ENCODE data around the gene ALOX5. TPM values are rescaled to one million over a fixed set of nuclear protein-coding genes. Genes with fewer than 3 reads are reported as not detected.

ALOX5 gene
- total RNA-seq, 1 donor from 2014 or later, result 1.6 TPM

- TF ChIP-seq CTCF (IDR thresholded peaks at IDR 0.05), result no peak
- no peak for TF ChIP-seq EZH2 (IDR thresholded peaks at IDR 0.05)
- no peak for TF ChIP-seq EZH2phosphoT487 (IDR thresholded peaks at IDR 0.05)
- H3K9me3 ChIP-seq (ENCODE audit: low read depth), result no peaks in the 10 kb centered on the region
- no peak overlapping the region for H3K27ac ChIP-seq
- no peaks in the 10 kb centered on the region for H3F3A ChIP-seq (ENCODE audit: low read depth)
- H3K27me3 Mint-ChIP-seq (ENCODE audit: insufficient read depth, low read depth), result no peaks in the 10 kb centered on the region
- DNase-seq (ENCODE audit: low spot score), result no peak
- H3K27me3 ChIP-seq, result no peaks in the 10 kb centered on the region
- no peak overlapping the region for H3K9ac ChIP-seq
- no peaks in the 10 kb centered on the region for H3K4me1 ChIP-seq
- no peaks in the 10 kb centered on the region for H3K4me1 Mint-ChIP-seq
- H3K4me2 ChIP-seq, result no peak overlapping the region
- H3K4me3 ChIP-seq, result no peak overlapping the region
- H3K79me2 ChIP-seq (ENCODE audit: low read depth), result no peaks in the 10 kb centered on the region
- no peaks in the 10 kb centered on the region for H3K36me3 Mint-ChIP-seq
- no peak overlapping the region for H3K27ac Mint-ChIP-seq
- peaks cover 26% of the 10 kb centered on the region for H3K9me3 Mint-ChIP-seq
- no peaks in the 10 kb centered on the region for H4K20me1 ChIP-seq (ENCODE audit: low read depth)
- H2AFZ ChIP-seq (replicated peaks), result no peak overlapping the region
- H3K4me3 Mint-ChIP-seq, result no peak overlapping the region
- H3K36me3 ChIP-seq, result no peaks in the 10 kb centered on the region
Observed at GRCh38 chr10:45395554-45395953, 21.5 kb downstream of the ALOX5 start.

- no peak overlapping the region for H3K27ac ChIP-seq
- no peak overlapping the region for H2AFZ ChIP-seq (replicated peaks)
- H3K9me3 ChIP-seq (ENCODE audit: low read depth), result no peaks in the 10 kb centered on the region
- no peak overlapping the region for H3K27ac Mint-ChIP-seq
- H3K4me2 ChIP-seq, result no peak overlapping the region
- no peak overlapping the region for H3K9ac ChIP-seq
- TF ChIP-seq EZH2phosphoT487 (IDR thresholded peaks at IDR 0.05), result no peak
- H3K4me1 Mint-ChIP-seq, result no peaks in the 10 kb centered on the region
- DNase-seq (ENCODE audit: low spot score), result no peak
- H3F3A ChIP-seq (ENCODE audit: low read depth), result no peaks in the 10 kb centered on the region
- no peak overlapping the region for H3K4me3 ChIP-seq
- H3K27me3 ChIP-seq, result no peaks in the 10 kb centered on the region
- H3K36me3 ChIP-seq, result no peaks in the 10 kb centered on the region
- H4K20me1 ChIP-seq (ENCODE audit: low read depth), result no peaks in the 10 kb centered on the region
- peaks cover 15% of the 10 kb centered on the region for H3K9me3 Mint-ChIP-seq
- no peaks in the 10 kb centered on the region for H3K36me3 Mint-ChIP-seq
- H3K79me2 ChIP-seq (ENCODE audit: low read depth), result no peaks in the 10 kb centered on the region
- no peak overlapping the region for H3K4me3 Mint-ChIP-seq
- H3K27me3 Mint-ChIP-seq (ENCODE audit: insufficient read depth, low read depth), result no peaks in the 10 kb centered on the region
- H3K4me1 ChIP-seq, result no peaks in the 10 kb centered on the region
Observed at GRCh38 chr10:45398595-45398994, 24.6 kb downstream of the ALOX5 start.

GRCh38 chr10:45399113-45399512 lies 25.1 kb downstream of the ALOX5 start:
- Histone ChIP-seq H3K4me3 (no peak overlapping the region), H3K4me2 (no peak overlapping the region), H3K9ac (no peak overlapping the region), H3K36me3 (no peaks in the 10 kb centered on the region), H3K27me3 (no peaks in the 10 kb centered on the region), H4K20me1 (ENCODE audit: low read depth) (no peaks in the 10 kb centered on the region), H3K79me2 (ENCODE audit: low read depth) (no peaks in the 10 kb centered on the region), H3K9me3 (ENCODE audit: low read depth) (no peaks in the 10 kb centered on the region), H3K4me1 (no peaks in the 10 kb centered on the region), H2AFZ (replicated peaks) (no peak overlapping the region), H3K27ac (no peak overlapping the region), H3F3A (ENCODE audit: low read depth) (no peaks in the 10 kb centered on the region)
- Mint-ChIP-seq H3K27me3 (ENCODE audit: insufficient read depth, low read depth) (no peaks in the 10 kb centered on the region), H3K27ac (no peak overlapping the region), H3K36me3 (no peaks in the 10 kb centered on the region), H3K9me3 (peaks cover 11% of the 10 kb centered on the region), H3K4me3 (no peak overlapping the region), H3K4me1 (no peaks in the 10 kb centered on the region)
- DNase-seq (ENCODE audit: low spot score), result no peak
- no peak for TF ChIP-seq CTCF (IDR thresholded peaks at IDR 0.05)
- TF ChIP-seq EZH2phosphoT487 (IDR thresholded peaks at IDR 0.05), result no peak
- no peak for TF ChIP-seq EZH2 (IDR thresholded peaks at IDR 0.05)

GRCh38 chr10:45403151-45403550 lies 29.1 kb downstream of the ALOX5 start:
- no peak overlapping the region for H3K4me2 ChIP-seq
- no peak overlapping the region for H2AFZ ChIP-seq (replicated peaks)
- H3K4me3 ChIP-seq, result no peak overlapping the region
- H3K79me2 ChIP-seq (ENCODE audit: low read depth), result no peaks in the 10 kb centered on the region
- no peaks in the 10 kb centered on the region for H3K36me3 ChIP-seq
- H3F3A ChIP-seq (ENCODE audit: low read depth), result no peaks in the 10 kb centered on the region
- no peaks in the 10 kb centered on the region for H4K20me1 ChIP-seq (ENCODE audit: low read depth)
- no peak overlapping the region for H3K27ac ChIP-seq
- Mint-ChIP-seq H3K4me1 (no peaks in the 10 kb centered on the region), H3K27ac (no peak overlapping the region), H3K27me3 (ENCODE audit: insufficient read depth, low read depth) (no peaks in the 10 kb centered on the region), H3K4me3 (no peak overlapping the region), H3K9me3 (no peaks in the 10 kb centered on the region), H3K36me3 (no peaks in the 10 kb centered on the region)
- no peaks in the 10 kb centered on the region for H3K27me3 ChIP-seq
- H3K9ac ChIP-seq, result no peak overlapping the region
- no peaks in the 10 kb centered on the region for H3K9me3 ChIP-seq (ENCODE audit: low read depth)
- no peaks in the 10 kb centered on the region for H3K4me1 ChIP-seq
- DNase-seq (ENCODE audit: low spot score), result no peak
- TF ChIP-seq CTCF (IDR thresholded peaks at IDR 0.05) (no peak), EZH2 (IDR thresholded peaks at IDR 0.05) (no peak), EZH2phosphoT487 (IDR thresholded peaks at IDR 0.05) (no peak)
